ENCODE results near the gene VENTX. TPM values are rescaled to one million over a fixed set of nuclear protein-coding genes. Genes with fewer than 3 reads are reported as not detected.

Gene VENTX
- total and polyA plus RNA-seq, 2 of the 4 experiments (the other 2 are of a cell fraction) = not detected

- dilution Hi-C loops (cut with HindIII; ENCODE audit: low sequenced_read_pairs, unreplicated experiment) = no loop called here
- no peak overlapping the region for H3K18ac ChIP-seq (ENCODE audit: low read depth, low read length)
- H3K79me1 ChIP-seq (ENCODE audit: low read depth in 1 of 2, low read length in 2 of 2) = no peaks in the 10 kb centered on the region
- CTCF ChIA-PET = no interaction called here
- peaks cover 4% of the 10 kb centered on the region; the same call in 1 of the 2 replicates for H3K9me3 ChIP-seq (ENCODE audit: control insufficient read depth, insufficient read depth, low read length)
- H3K4me1 ChIP-seq (ENCODE audit: control insufficient read depth, insufficient read depth, low read length) = no peaks in the 10 kb centered on the region
- H3K4ac ChIP-seq (ENCODE audit: low read depth, low read length) = no peak overlapping the region
- in situ Hi-C loops (cut with MboI; ENCODE audit: low sequenced_read_pairs) = no loop called here
- no peak overlapping the region for H2AK9ac ChIP-seq (replicated peaks; ENCODE audit: low read depth, low read length, poor library complexity)
- no peak overlapping the region for H2BK5ac ChIP-seq (ENCODE audit: low read depth, low read length, poor library complexity, severe bottlenecking)
- H2BK120ac ChIP-seq (ENCODE audit: low read depth, low read length) = no peak overlapping the region
- no peak overlapping the region for H3K14ac ChIP-seq (replicated peaks; ENCODE audit: low read depth, low read length)
- H2BK20ac ChIP-seq (ENCODE audit: low read depth, low read length) = no peak overlapping the region
- no peak overlapping the region for H3K4me2 ChIP-seq (ENCODE audit: low read depth, low read length)
- H2BK15ac ChIP-seq (ENCODE audit: low read depth, low read length) = no peak overlapping the region
- H2AFZ ChIP-seq (replicated peaks; ENCODE audit: low read length, poor library complexity) = peak overlapping the region; percentile 51
- no peak for DNase-seq
- TF ChIP-seq RCOR1 (IDR thresholded peaks at IDR 0.05; ENCODE audit: insufficient replicate concordance, low read length) (no peak), USF2 (IDR thresholded peaks at IDR 0.05; ENCODE audit: low read depth, low read length) (no peak), MAZ (IDR thresholded peaks at IDR 0.05; ENCODE audit: borderline replicate concordance, low read depth, low read length) (no peak), FOS (IDR thresholded peaks at IDR 0.05; ENCODE audit: low read depth, low read length) (no peak), MXI1 (IDR thresholded peaks at IDR 0.05; ENCODE audit: borderline replicate concordance, low read depth, low read length) (no peak), RAD21 (IDR thresholded peaks at IDR 0.05; ENCODE audit: low read length) (no peak), NFE2L2 (IDR thresholded peaks at IDR 0.05; ENCODE audit: low read depth, low read length) (no peak)
- H4K20me1 ChIP-seq (ENCODE audit: insufficient read depth, low read length) = no peaks in the 10 kb centered on the region
- no peak overlapping the region for H3K56ac ChIP-seq (ENCODE audit: extremely low read depth, insufficient read depth, low read length)
- no peak overlapping the region for H4K8ac ChIP-seq (ENCODE audit: low read depth in 2 of 2, low read length in 2 of 2)
- BruUV-seq (replicated peaks) = no TSS peak
- no peak overlapping the region for H3K9ac ChIP-seq (ENCODE audit: low read depth, low read length)
- no peaks in the 10 kb centered on the region for H3K9me1 ChIP-seq (ENCODE audit: insufficient read depth, low read length)
- ATAC-seq (ENCODE audit: low read depth) = no peak
- no peak overlapping the region for H3K27ac ChIP-seq (ENCODE audit: insufficient read depth, low read length)
- intact Hi-C loops (cut with micrococcal nuclease) = no loop called here
- WGBS, 2 experiments (ENCODE audit: extremely low coverage in 2 of 2, insufficient read length in 1 of 2) = no CpG with 5 or more reads among the region's 23 CpGs
- no peaks in the 10 kb centered on the region for H3K36me3 ChIP-seq (ENCODE audit: control insufficient read depth, insufficient read depth, low read length)
- H2AK5ac ChIP-seq (ENCODE audit: low read depth, low read length) = no peak overlapping the region
- no peak overlapping the region for H4K5ac ChIP-seq (ENCODE audit: low read depth, low read length)
- POLR2A ChIA-PET (ENCODE audit: unreplicated experiment) = no interaction called here
- no peak overlapping the region for H3K4me3 ChIP-seq (ENCODE audit: insufficient read depth, low read depth, low read length)
- H3K23ac ChIP-seq (ENCODE audit: low read depth, low read length) = no peak overlapping the region
- H4K91ac ChIP-seq (ENCODE audit: insufficient read depth, low read depth, low read length) = no peak overlapping the region
- no peaks in the 10 kb centered on the region for H3K27me3 ChIP-seq (ENCODE audit: control insufficient read depth, insufficient read depth, low read length)
Observed at GRCh38 chr10:133195611-133196010, 42.0 kb upstream of the VENTX start.
